Caki2 (cell line): ENCODE results near the gene CEP89. TPM values are rescaled to one million over a fixed set of nuclear protein-coding genes. Genes with fewer than 3 reads are reported as not detected.
"Not testable (repeated sequence)": the region's sequence is repeated elsewhere in the genome, so short reads cannot be mapped to it uniquely, and the experiment has no call there.

Experiments
- DNase-seq: peaks from one replicate; pipeline ENCODE4 v3.0.0-alpha.2; 2015; ENCODE audit warnings: low read depth
- in situ Hi-C: cut with HindIII; loops from 2 replicates; pipeline ENCODE4 v1.10.0; 2016; ENCODE audit warnings: low sequenced_read_pairs, low pct_unique_long_range_greater_than_20kb, mixed read lengths
- total RNA-seq: library from RNA; depleted of rRNA; stranded (reverse); fragments of >200 nt; shearing (Covaris generic); gene quantifications from 2 replicates; pipeline ENCODE4 v1.2.3, GENCODE V29; 2014; ENCODE audit warnings: low replicate concordance; rRNA removed

Gene CEP89
- total RNA-seq = 22.3 and 26.1 TPM in 2 replicates

DNA sequence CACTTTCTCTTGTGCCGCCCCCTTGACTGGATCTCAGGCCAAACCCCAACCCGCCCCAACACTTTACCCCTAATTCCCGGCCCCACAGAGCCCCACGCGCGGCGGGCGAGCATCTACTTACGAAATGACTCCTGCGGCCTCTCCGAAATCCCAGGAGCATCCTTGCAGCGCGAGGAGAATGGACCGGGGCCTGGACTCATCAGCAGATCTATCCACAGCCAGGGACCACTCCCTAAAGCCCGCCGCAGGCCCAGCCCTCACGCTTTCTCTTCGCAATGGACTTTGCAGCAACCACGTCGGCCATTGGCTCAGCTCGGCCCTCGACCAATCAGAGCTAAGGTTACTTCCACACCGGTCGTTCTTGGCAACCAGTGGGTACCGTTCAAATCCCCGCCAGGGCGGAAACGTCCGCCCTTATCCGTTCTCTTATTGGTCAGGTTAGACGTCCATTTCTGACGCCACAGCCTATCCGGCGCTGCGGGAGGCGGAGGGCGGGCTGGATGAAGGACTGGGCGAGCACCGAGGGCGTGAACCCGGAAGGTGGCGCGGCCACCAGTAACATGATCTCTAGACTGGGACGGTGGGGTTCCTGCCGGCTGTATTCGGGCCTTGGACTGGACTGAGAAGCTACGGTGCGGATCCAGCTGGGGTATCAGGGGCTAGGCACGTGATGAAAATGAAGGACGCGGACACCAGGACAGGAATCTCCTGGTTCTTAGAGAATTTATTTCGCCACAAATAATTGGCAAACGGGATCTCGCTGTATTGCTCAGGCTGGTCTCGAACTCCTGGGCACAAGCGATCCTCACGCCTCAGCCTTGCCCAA, at the start of gene CEP89, which contains the start of gene FAAP24:
Gene CEP89, minus strand, starts transcription at position 244 of the 826 bp plus-strand sequence. Its CDS starts 84 bp downstream, at position 160.
Gene FAAP24, plus strand, starts transcription at position 528 of the 826 bp plus-strand sequence. CDS start 955 bp downstream, outside the sequence.
- in situ Hi-C loops = no loop called here
- peak; percentile 100 for DNase-seq

DNA sequence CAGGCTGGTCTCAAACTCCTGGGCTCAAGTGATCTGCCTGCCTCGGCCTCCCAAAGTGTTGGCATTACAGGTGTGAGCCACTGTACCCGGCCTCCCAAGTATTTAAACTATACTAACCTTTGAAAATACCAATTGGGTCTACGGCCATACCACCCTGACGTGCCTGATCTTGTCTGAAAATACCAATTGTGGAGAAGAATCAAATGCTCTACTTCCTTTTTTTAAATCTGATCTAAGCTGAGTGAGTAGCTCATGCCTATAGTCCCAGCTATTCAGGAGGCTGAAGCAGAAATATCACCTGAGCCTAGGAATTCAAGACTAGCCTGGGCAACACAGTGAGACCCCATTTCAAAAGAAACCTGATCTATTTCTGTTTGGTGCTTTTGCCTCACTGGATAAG, 39.1 kb upstream of the CEP89 start:
- in situ Hi-C loops, DNase-seq: not testable (repeated sequence)

DNA sequence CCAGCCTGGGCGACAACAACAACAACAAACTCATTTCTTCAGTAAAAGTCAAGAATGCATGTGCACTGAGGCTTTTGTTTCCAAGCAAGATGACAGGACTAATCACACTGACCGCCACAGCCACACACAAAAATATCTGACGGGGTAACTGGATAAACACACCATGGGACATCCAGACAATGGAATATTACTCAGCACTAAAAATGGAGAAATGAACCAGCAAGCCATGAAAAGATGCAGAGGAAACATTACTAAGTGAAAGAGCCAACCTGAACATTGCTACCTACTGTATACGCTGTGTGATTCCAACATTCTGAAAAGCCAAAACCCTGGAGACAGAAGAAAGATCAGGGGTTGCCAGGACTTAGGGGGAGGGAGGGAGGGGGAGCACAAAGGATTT, 37.0 kb upstream of the CEP89 start:
- in situ Hi-C loops = no loop called here
- DNase-seq = no peak

DNA sequence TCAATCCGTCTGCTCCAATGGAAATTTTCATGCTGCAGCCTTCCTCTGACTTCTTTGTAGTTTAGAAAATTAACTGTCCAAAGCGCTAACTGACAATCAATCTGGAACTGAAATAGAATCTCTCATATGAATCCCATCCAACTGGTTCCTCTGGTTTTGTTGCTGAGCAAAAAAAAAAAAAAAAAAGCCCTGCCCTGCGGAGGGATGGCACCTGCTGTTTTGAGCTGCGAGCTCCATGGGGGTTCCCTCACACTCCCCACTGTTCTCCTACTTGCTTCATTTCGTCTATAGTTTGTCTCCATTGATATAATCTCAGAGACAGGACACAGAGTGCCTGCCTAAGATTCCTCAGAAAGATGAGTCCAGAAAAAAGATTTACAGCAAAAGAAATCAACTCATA, 33.7 kb upstream of the CEP89 start:
- DNase-seq = no peak
- in situ Hi-C loops = no loop called here

DNA sequence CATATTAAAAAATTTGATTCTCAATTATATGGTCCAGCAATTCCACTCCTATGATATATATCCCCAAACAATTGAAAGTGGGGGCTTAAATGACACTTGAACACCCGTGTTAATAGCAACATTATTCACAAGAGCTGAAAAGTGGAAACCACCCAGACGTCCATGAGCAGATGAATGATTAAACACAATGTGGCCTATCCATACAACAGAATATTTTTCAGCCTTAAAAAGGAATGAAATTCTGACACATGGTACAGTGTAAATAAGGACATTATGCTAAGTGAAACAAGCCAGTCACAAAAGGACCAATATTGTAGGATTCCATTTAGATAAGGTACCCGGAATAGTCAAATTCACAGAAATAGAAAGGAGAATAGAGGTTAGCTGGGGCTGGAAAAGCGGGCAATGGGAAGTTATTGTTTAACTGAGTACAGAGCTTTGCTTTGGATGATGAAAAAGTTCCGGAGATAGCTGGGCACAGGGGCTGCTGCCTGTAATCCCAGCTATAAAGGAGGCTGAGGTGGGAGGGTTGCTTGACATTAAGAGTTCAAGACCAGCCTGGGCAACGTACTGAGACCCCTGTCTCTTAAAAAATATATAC, 31.8 kb upstream of the CEP89 start:
- DNase-seq = peak; percentile 58
- in situ Hi-C loops = not testable (repeated sequence)

DNA sequence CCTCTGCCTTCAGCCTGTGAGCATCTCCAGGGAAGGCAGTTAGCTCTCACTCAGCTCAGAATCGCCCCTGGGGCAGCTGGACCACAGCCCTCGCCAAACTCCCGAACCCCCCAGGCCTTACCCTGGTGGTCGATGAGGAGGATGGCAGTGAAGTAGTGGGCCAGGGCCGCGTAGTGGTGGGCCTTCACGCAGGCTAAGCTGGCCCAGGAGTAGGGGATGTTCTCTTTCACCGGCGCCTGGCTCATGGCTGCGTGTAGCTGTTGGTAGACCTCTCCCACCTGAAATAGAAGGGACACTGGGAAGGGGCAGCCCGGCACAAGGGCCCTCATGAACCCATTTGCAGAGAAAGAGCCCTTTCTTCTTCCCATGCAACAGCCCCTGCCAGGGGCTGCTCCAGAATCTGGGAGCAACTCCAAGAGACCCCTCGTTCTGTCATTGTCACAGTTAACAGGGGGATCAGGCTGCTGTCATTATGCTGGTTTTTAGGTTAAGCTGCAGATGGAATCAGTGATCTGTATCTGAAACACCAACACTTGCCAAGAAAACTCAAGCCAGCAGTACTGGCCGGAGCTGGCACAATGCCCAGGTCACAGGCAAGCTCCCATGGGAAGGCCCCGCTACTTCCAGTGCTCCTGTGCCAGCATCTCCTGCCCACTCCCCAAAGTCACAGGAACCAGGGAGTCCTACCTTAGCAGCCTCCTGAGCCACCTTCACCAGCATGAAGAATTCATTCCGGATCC, 30.5 kb upstream of the CEP89 start:
- peak; percentile 61 for DNase-seq

DNA sequence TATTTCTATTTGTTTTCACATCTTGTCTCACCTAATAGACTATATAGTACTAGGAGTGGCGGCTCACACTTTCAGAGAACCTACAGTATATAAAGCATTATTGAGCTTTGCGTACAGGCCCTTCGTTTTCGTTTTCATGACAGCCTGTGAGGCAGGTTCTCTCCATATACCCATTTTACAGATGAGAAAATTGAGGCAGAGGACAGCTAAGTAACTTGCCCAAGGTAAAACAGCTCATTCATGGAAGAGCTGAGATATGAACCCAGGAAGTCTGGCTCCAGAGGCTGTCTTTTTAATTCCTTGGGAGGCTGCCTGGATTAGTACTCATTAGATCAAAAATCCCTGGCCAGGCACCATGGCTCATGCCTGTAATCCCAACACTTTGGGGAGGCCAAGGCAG, 29.2 kb upstream of the CEP89 start:
- DNase-seq = no peak
- in situ Hi-C loops = no loop called here

More for the DNA sequence above, 30.5 kb upstream of the CEP89 start:
- in situ Hi-C loops = not testable (repeated sequence)

DNA sequence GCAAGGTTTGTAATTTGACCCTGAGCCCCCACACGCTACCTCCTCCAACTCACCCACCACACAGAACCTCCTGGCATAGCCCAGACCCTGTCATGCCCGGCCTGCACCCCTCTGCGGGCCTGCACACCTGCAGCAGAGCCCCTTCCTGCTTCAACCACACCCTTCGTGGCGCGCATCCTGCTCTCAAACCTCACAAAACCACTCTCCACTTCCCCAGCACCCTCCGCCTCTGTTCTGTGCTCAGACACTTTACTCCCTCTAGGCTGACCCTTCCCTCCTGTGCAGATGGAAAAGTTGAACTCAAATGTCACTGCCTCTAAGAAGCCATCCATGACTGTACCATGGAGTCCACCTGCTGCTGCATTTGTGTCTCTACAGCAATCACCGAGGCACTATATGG, 28.8 kb upstream of the CEP89 start:
- DNase-seq = no peak

DNA sequence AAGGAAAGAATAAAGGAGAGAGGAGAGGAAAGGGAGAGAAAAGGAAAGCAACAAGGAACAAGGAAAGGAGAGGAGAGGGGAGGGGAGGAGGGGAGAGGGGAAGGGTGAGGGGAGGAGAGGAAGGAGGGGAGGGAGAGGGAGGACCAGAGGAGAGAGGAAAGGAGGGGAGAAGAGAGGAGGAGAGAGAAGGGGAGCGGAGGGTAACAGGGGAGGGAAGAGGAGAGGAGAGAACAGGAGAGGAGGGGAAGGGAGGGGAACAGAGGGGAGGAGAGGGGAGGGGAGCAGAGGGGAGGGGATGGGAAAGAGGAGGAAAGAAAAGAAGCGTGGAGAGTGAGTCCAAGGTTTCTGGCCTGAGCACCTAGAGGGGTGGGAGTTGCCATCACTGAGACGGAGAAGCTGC, 27.0 kb upstream of the CEP89 start:
- in situ Hi-C loops = no loop called here
- DNase-seq = no peak

More for the DNA sequence above, 28.8 kb upstream of the CEP89 start:
- in situ Hi-C loops = no loop called here

DNA sequence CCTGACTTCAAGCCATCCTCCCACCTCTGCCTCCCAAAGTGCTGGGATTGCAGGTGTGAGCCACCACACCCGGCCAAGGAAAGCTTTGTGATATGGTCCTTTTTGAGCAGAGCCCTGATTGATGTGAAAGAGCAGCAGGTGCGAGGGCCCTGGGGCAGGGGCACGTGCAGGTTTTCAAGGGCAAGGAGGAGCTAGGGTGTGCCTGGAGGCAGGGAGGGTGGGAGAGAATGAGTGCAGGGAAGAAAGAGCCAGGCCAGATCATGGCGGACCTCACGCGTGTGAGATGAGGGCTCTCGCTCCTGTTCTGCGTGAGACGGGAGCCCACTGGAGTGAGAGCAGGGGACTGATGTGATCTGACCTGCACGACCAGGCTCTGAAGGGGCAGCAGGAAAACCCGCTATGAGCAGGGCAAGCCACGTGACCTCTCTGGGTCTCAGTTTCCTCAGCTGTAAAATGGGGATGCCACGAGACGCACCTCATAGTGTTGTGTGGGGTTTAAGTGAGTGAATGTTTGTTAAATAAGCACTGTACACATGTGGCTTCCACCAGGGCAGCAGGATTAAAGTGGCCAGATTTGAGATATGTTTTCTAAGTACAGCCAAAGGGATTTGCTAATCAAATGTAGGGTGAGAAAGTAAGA, 26.1 kb upstream of the CEP89 start:
- in situ Hi-C loops = no loop called here
- no peak for DNase-seq

DNA sequence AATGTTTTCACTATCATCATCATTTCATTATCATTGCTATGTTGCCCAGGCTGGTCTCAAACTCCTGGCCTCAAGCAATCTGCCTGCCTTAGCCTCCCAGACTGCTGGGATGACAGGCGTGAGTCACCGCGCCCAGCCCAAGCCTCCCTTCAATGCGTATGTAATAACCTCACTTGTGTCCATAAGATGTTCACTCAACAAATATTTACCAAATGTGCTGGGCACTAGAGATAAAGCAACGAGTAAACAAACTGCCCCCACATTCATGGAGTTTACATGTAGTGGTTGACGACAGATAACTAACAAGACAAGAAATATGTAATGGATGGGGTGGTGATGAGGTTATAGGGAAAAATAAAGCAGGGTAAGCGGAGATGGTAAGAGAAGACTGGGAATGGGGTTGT, 25.3 kb upstream of the CEP89 start:
- in situ Hi-C loops, DNase-seq: not testable (repeated sequence)

DNA sequence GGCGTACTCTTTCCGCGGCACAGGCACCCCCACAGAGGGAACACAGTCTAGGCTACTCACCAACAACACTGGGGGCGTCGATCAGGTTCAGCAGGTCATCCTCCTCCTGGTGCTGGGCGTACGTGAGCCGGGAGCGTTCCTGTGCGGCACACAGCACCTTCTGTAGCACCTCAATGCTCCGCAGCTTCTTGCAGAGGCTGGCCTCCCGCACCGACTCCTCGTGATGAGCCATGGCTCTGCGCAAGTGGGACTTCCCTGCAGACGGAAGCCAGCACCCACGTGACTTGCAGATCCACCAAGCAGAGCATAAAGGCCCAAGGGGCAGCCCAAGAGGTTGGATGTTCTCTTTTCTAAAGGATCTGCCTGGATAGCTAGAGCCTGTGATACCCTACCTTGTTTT, 24.2 kb upstream of the CEP89 start:
- DNase-seq, in situ Hi-C loops: not testable (repeated sequence)

DNA sequence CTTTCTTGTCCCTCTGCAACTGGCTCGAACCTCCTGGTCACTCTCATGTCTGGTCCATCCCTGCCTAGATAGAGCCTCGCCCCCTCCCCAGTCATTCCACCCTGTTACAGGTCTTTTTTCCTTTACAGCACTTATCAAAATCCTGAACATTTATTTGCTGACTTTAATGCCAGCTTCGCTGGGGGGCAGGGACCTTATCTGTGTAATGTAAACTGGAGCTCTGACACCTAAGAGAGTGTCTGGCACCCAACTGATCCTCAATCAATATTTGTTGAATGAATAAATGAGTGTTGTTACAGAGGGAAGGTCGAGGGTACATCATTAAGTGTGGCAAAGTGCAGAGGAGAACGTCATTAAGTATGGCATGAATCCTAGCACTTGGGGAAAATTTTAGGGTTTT, 17.0 kb upstream of the CEP89 start:
- in situ Hi-C loops = no loop called here
- DNase-seq = no peak

DNA sequence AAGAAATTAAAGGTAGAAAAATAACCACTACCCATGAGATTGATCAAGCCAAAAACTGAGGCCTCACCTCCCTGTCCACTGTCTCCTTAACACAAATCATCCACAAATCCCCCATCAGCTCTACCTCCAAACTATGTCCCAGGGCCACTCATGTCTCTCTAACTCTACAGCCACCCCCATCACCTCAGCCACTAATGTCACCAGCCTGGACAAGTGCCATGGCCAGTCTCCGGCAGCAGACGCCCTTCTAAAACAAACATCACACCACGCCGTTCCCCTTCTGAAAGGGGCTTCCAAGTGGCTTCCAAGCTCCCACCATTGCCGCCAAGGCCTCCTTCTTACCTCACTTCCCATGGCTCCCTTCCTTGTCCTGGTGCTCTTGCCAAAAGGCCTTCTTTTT, 16.5 kb upstream of the CEP89 start:
- in situ Hi-C loops = not testable (repeated sequence)

DNA sequence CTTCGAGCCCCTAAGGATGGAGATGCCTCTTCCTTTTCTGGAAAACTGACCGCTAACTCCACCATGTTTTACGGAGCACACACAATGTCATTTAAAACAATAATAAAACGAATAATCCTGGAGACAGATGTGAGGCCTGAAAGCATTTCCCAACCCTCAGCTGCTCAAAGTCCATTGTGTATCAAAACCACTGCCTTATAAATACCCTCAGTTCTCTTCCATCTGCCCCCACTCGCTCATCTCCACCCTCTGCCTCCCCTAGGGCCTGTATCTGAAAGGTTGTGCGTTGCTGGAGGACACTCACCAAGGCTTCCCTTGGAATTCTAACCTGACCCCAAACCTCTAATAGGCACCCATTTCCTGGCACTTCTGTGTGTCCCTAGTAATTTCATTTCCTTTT, 10.7 kb upstream of the CEP89 start:
- in situ Hi-C loops, DNase-seq: not testable (repeated sequence)

More for the DNA sequence above, 16.5 kb upstream of the CEP89 start:
- not testable (repeated sequence) for DNase-seq

DNA sequence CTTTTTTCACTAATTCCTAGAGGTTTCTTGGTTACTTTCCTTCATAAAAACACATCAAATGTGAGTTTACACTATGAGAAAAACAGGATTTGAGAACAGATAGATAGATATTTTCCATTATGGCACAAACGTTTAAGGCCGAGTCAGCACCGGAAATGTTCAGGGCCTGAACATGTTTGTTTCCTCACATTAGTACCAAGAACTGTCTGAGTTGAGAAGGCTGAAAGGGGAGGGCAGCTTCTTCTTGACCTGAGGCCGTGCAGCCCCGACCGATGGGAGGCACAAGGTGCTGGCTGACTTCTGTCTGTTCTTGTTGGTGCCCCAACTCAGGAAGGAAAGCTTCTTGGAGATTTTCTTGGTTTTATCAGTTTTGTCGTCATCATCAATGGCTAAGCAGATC, 8.0 kb upstream of the CEP89 start:
- in situ Hi-C loops = not testable (repeated sequence)

DNA sequence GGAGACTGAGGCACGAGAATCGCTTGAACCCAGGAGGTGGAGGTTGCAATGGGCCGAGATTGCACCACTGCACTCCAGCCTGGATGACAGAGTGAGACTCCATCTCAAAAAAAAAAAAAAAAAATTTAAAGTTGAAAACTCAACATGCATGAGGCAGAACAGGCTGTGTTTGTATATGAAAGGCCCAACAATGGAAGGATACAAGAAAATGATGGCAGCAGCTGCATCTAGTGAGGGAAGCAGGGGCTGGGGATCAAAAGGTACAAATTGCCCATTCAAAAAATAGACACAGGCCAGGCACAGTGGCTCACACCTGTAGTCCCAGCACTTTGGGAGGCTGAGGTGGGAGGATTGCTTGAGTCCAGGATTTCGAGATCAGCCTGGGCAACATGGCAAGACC, 6.1 kb upstream of the CEP89 start:
- in situ Hi-C loops, DNase-seq: not testable (repeated sequence)

More for the DNA sequence above, 8.0 kb upstream of the CEP89 start:
- DNase-seq = not testable (repeated sequence)

DNA sequence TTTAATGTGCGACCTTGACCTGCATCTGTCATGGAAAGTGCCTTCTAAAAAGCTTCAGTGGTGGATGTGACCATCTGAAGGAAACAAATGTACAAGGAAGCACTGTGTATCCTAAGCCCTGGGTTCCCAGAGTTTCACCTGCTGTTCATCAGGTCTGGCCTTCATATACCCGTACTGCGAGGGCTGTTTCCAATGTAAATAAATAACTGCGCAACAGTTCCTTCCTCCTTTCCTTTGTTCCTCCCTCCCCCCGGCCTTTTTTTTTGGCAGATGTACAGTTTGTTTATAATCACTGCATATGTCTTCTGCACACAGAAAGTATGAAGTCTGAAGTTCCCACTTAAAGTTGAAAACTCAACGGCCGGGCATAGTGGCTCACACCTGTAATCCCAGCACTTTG, 5.5 kb upstream of the CEP89 start:
- no peak for DNase-seq
- in situ Hi-C loops = no loop called here
